ENCODE results near the gene ARRB2.

- no peak for TF ChIP-seq CTCF (IDR thresholded peaks at IDR 0.05)
- TF ChIP-seq POLR2A (IDR thresholded peaks at IDR 0.05) = no peak
Measured at GRCh38 chr17:4666296-4666695, 44.1 kb upstream of the ARRB2 start.
